Measurements from ENCODE around the gene RAD51B. TPM values are rescaled to one million over a fixed set of nuclear protein-coding genes. Genes with fewer than 3 reads are reported as not detected.

RAD51B gene
- total and polyA plus RNA-seq, 3 donors from 2014 or later, result 5.5 to 22.5 (median 19.1) TPM

DNA sequence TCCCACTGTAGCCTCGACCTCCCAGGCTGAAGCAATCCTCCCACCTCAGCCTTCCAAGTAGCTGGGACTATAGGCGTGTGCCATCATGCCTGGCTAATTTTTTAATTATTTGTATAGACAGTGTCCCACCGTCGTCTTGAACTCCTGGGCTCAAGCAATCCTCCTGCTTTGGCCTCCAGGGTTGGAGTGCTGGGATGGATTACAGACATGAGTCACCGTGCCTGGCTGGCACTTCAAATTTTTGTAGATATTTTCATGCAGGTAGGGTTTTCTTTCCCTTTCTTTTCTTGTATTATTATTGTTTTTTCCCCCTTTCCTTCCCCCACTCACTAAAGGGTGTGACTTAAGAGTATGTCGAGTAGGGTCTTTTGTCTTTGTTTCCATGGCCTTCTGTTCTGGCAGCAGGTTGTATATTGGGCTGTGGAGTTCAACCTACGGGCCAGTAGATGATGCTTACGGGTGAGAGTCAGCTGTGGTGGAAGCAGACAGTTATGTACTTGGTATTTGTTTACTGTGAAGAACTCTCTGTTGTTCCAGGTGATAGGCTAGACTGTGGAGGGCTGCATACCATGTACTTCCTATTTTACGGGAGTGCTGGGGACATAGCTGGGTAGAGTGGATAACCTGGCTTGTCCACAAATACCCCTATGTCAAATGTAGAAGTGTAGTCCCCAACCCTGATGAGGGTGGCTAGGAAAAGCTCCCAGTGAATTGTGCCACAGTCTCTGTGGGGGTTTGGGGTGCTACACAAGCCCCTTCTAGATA lies 30.7 kb downstream of the RAD51B start:
- Histone ChIP-seq H3K27me3 (no peaks in the 10 kb centered on the region), H3K9me3 (no peaks in the 10 kb centered on the region), H3K36me3 (ENCODE audit: low read depth, missing control alignments) (no peaks in the 10 kb centered on the region), H3K4me1 (no peaks in the 10 kb centered on the region), H3K4me3 (no peak overlapping the region), H3K27ac (no peak overlapping the region)
- intact Hi-C loops (cut with DNase I; ENCODE audit: low total_unique reads), result no loop called here
- TF ChIP-seq, protein P1, sequence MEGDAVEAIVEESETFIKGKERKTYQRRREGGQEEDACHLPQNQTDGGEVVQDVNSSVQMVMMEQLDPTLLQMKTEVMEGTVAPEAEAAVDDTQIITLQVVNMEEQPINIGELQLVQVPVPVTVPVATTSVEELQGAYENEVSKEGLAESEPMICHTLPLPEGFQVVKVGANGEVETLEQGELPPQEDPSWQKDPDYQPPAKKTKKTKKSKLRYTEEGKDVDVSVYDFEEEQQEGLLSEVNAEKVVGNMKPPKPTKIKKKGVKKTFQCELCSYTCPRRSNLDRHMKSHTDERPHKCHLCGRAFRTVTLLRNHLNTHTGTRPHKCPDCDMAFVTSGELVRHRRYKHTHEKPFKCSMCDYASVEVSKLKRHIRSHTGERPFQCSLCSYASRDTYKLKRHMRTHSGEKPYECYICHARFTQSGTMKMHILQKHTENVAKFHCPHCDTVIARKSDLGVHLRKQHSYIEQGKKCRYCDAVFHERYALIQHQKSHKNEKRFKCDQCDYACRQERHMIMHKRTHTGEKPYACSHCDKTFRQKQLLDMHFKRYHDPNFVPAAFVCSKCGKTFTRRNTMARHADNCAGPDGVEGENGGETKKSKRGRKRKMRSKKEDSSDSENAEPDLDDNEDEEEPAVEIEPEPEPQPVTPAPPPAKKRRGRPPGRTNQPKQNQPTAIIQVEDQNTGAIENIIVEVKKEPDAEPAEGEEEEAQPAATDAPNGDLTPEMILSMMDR (IDR thresholded peaks at IDR 0.05), result no peak
- no peak for TF ChIP-seq POLR2A (IDR thresholded peaks at IDR 0.05)
- WGBS, 2 donors, result 86 to 98% methylated on average over 9 of the region's 9 CpGs
- DNase-seq, result no peak

DNA sequence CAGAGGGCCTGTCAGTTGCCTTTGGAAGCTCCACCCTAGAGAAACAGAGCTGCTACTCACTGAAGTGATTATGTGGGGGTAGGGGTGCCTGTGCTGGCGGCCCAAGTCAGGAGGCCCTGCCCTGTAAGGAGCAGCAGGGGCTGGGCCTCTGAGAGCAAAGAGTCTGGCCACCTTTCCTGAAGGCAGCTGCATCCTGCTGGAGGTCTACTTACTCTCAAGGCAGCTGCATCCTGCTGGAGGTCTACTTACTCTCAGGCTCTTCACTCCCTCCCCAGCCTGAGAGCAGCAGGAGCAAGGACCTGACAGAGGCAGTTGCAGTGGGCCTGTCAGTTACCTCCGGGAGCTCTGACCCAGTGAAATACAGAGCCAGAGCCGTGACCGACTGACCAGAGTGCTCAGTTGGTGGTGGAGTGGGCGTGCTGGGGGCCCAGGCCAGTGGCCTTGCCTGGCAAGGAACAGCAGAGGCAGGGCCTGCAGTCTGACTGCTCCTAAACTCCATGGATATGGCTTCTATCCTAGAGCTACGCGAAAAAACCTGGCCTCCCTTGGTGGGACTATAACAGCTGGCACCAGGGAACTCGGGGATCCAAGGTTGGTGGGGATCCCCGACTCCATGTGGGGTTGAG lies 32.3 kb downstream of the RAD51B start:
- TF ChIP-seq, protein P1 (IDR thresholded peaks at IDR 0.05), result no peak
- TF ChIP-seq POLR2A (IDR thresholded peaks at IDR 0.05), result no peak
- H3K4me1 ChIP-seq, result no peaks in the 10 kb centered on the region
- no peak for DNase-seq
- H3K4me3 ChIP-seq, result no peak overlapping the region
- intact Hi-C loops (cut with DNase I; ENCODE audit: low total_unique reads), result no loop called here
- 60 to 84% methylated on average over 1 to 9 of the region's 9 CpGs for WGBS, 2 donors
- no peaks in the 10 kb centered on the region for H3K36me3 ChIP-seq (ENCODE audit: low read depth, missing control alignments)
- no peaks in the 10 kb centered on the region for H3K27me3 ChIP-seq
- no peak overlapping the region for H3K27ac ChIP-seq
- H3K9me3 ChIP-seq, result no peaks in the 10 kb centered on the region

DNA sequence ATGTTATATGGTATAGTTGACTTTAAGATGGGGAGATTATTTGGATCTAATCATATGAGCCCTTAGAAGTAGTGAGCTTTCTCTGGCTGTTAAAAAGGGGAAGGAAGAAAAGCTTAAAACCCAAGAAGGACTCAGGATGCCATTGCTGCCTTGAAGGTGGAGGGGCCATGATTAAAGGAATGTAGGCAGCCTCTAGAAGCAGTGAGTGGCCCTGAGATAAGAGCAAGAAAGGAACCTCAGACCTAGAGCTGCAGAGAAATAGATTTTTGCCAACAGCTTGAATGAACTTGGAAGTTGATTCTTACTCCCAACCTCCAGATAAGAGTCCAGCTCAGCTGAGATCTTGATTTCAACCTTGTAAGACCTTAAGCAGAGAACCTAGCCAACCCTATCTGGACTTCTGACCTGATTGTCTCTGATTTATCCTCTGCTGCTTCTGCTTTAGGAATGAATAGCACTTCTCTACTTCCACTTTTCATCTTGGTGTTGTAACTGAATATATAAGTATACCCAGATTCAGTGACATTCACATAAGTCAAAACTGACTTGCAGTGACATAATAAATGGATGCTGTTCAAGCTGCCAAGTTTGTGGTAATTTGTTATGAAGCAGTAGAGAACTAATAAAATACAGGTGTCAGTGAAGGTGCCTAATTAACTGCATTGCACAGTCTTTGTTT lies 33.5 kb downstream of the RAD51B start:
- no peak for DNase-seq
- no peaks in the 10 kb centered on the region for H3K27me3 ChIP-seq
- no peak overlapping the region for H3K27ac ChIP-seq
- intact Hi-C loops (cut with DNase I; ENCODE audit: low total_unique reads), result no loop called here
- H3K9me3 ChIP-seq, result no peaks in the 10 kb centered on the region
- TF ChIP-seq, protein P1 (IDR thresholded peaks at IDR 0.05), result no peak
- no peak for TF ChIP-seq POLR2A (IDR thresholded peaks at IDR 0.05)
- H3K36me3 ChIP-seq (ENCODE audit: low read depth, missing control alignments), result no peaks in the 10 kb centered on the region
- H3K4me3 ChIP-seq, result no peak overlapping the region
- no peaks in the 10 kb centered on the region for H3K4me1 ChIP-seq

DNA sequence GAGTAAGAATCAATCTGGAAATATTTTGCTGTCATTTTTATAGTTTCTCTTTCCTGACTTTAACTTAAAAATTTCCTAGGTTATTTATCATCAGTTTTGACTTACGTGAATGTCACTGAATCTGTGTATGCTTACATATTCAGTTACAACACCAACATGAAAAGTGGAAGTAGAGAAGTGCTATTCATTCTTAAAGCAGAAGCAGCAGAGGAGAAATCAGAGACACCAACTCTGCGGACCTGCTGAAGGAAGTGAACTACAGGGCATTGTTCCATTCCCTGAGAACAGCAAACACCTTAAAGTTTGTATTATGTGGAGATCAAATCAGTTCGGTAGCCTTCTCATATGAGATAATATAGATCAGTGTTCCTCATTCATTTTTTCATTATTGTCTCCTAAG lies 34.1 kb downstream of the RAD51B start:
- no peak for DNase-seq

More for the DNA sequence above, 34.1 kb downstream of the RAD51B start:
- Histone ChIP-seq H3K27me3 (no peaks in the 10 kb centered on the region), H3K4me3 (no peak overlapping the region), H3K27ac (no peak overlapping the region), H3K9me3 (no peaks in the 10 kb centered on the region), H3K4me1 (no peaks in the 10 kb centered on the region), H3K36me3 (ENCODE audit: low read depth, missing control alignments) (no peaks in the 10 kb centered on the region)
- no peak for TF ChIP-seq POLR2A (IDR thresholded peaks at IDR 0.05)
- TF ChIP-seq, protein P1 (IDR thresholded peaks at IDR 0.05), result no peak
- 85 to 87% methylated on average over 3 of the region's 3 CpGs for WGBS, 2 donors
- intact Hi-C loops (cut with DNase I; ENCODE audit: low total_unique reads), result no loop called here
